Astrocyte of the hippocampus (primary cell): Measurements from ENCODE around the gene COL4A3.
"Not testable (repeated sequence)": the region's sequence is repeated elsewhere in the genome, so short reads cannot be mapped to it uniquely, and the experiment has no call there.

Source experiments
- DNase-seq: peaks from one replicate; pipeline ENCODE4 v3.0.0; 2011; ENCODE audit warnings: low read depth, low spot score

COL4A3 gene

DNA sequence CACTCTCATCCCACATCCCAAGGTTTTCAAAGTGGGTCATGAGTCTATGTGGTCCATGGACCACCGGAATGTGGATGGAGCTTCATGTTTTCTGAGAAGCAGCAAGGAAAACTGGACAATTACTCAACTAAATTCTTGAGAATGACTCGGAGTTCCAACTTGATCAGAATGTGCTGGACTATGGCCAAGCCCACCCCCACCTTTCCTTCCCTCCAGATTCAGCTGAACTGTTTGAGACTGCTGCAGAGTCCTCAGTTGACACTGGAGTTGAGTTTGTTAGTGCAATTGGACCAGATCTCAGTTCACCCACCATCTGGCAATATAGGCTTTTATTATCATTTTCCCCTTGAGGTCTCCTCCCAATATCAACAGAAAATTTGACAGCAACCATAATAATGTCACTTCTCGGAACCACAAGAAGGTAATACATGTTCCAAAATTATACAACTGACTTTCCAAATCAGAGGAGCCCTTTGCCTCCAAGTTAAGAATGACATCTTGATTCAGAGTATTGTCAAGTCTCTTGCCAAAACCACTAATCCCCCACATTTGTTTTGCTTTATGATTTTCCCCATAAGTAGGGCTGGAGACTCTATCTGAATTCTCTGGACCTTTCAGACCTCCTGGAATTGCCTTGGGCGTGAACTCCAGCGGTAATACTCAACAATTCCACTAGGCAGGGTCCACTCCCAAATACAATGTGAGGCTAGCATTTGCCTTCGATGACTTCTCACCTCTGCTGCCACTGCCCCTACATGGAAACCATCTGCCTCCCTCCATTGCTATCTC is 9.2 kb upstream of the COL4A3 start:
- peak; percentile 75 for DNase-seq

DNA sequence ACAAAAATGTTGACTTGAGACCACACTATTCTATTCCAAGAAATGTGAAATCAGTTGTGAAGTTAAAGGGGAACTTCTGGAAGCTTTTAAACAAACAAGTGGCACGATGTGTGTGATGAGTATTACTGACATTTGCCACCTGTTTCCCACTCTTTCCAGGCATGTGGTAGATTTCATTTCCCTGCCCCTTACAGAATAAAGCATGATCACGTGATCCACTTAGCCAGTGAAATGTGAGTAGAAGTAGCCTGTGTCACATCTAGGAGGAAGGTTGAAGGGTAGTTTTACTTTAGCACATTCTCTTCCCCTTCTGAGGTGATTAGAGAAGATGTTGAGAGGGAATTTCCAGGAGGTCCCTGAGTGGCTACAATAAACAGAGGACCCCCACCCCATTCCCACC is 4.3 kb upstream of the COL4A3 start:
- no peak for DNase-seq

DNA sequence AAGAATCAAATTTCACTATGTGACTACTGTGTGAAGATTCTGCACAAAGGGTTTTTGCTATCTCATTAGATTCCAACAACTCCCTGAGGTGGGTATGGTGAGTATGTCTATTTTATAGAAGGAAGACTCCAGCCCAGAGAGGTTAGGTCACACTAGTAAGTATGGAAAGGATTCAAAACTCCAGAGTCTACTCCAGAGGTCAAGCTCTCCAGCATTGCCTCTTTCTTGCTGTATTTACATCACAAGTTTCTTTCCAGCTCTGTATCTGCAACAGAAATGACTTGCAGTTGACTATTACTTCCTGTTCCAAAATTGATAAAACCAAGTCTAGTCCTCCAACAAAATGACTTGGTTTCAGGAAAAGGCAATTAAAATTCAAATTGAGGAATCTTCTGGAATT is 2.5 kb upstream of the COL4A3 start:
- DNase-seq: no peak

DNA sequence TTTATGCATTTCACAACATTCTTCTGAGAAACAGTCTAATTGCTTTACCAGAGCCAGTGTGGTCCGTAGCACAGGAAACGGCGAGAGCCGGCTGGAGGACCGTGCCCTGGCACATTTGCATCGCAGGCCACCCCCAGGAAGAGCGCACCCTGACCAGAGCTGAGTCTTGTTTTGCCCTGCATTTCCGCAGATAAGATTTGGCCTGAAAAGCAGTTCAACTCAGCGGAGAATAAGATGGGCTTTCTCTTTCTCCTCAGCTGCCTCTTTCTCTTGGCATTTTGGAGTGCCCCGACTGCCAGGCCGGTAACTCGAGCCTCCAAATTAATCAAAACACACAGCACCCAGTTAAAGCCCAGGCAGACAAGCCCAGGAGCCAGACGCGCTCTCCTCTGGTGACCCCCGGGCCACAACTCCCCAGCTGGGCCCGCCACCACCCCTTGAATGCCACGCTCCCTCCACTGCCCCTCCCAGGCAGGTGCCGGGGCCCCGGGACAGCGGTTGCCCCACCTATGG is 883 bp upstream of the COL4A3 start:
- DNase-seq: peak; percentile 19

DNA sequence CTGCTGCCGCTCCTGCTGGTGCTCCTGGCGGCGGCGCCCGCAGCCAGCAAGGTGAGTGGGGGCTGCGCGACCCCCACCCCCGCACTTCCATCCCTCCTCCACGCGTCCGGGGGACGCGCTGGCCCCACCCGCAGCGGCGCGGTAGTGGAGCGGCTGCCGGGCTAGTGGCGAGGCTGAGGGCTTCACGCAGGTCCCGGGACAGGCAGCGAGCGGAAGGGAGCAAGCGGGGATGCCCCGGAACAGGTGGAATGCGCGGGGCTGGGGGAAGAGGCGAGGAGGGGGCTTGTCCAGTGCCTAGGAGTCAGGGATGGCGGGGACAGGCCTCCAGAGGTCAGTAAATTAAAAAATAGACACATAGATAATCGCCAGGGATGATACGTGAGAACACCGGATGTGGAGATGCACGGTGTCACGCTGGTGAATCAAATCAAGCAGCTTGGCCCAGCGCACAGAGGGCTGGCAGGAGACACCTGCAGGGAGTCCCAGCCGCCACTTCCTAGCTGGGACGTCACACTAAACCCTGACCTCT is 403 bp downstream of the COL4A3 start:
- DNase-seq: peak; percentile 5

DNA sequence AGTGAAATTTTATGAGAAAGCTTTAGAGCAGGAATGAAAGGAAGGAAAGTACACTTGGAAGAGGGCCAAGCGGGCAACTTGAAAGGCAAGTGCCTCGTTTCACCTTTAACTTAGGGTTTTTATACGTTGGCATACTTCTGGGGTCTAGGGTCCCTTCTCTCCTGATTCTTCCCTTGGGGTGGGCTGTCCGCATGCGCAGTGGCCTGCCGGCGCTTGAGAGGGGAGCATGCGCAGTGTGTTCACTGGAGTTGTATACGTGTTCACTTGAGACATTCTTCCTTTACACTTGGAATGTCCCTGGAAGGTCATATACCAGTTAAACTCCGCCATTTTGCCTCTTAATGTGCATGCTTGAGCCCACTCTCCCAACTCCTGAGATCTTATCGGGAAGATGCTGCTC is 7.4 kb downstream of the COL4A3 start:
- not testable (repeated sequence) for DNase-seq

DNA sequence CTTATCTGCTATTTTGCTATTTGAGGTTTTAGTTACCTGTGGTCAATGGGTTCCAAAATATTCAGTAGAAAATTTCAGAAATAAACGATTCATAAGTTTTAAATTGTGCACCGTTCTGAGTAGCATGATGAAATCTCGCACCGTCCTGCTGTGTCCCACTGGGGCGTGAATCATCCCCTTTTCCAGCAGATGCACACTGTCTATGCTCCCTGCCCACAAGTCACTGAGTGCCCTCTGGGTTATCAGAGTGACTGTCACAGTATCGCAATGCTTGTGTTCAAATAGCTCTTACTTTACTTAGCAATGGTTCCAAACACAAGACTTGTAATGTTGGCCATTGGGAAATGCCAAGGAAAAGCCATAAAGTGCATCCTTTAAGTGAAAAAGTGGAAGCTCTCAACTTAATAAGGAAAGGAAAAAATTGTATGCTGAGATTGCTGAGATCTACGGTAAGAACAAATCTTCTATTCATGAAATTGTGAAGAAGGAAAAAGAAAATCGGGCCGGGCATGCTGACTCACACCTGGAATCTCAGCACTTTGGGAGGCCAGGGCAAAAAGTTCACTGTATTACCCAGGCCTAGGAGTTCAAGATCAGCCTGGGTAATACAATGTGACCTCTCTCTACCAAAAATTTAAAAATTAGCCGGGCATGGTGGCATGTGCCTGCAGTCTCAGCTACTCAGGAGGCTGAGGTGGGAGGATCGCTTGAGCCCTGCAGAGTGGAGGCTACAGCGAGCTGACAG is 13.3 kb downstream of the COL4A3 start:
- DNase-seq: no peak

DNA sequence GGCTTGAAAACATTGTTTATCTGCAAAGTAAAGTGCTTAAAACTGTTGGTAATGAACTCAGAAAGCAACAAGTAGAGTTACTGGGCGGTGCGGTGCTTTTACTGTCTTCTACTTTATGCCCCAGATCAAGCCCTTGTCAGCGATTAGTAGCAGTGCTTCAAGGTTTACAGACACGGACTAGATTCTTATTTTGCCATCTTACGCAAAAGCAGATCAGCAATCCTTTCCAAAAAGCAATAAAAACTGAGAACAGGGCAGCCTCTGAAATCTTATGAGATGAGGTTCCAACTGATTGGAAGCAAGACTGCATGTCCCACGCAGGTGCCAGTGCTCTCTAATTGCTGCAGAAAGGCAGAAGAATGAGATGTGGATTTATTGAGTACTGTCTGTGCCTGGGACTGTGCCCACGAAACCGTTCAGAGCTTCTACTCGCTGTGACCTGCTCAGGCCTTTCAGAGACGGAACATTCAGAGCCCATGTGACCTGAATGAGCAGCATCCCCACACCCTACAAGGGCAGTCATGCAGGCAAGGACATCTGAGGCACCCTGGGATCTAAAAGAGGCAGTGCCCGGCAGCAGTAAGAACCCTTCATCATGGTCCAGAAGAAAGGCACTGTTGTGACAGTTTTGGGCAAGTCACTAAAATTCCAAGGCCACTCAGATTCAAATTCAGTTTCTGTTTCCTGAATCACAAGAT is 15.7 kb downstream of the COL4A3 start:
- peak; percentile 11 for DNase-seq

DNA sequence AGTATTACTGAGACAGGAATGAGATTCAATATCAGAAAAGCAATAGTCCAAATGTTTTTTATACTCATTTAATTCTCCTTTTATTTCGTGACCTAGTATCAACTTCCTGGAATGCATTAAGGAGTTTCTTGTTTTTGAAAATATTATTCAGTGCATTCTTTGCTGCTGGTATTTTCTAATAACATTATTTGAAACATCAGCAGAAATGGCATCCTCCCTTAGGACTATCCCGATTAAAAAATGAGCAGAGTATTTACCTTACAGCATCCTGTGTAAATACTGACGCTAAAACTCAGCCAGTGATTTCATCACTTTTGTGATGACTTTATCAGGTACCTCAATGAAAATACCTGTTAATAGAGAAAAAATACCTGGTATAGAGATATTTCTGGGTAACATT is 16.3 kb downstream of the COL4A3 start:
- DNase-seq: no peak

DNA sequence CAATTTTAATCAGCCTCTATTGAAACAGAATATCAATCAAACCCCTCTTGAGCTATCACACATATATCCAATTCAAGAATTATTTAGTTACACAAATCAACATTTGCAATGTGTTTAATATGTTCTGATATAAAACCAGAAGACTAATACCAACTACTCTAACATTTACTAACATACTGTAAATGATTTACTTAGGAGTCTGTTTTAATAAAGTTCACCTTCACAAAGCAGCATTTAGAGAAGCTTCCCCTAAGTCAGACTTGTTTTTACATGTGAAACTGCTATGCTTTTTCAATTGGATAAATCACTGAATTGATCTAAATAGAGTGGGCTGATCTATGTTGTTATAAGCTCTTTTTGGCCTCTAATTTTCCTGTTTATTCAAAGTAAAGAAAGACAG is 18.3 kb downstream of the COL4A3 start:
- no peak for DNase-seq

DNA sequence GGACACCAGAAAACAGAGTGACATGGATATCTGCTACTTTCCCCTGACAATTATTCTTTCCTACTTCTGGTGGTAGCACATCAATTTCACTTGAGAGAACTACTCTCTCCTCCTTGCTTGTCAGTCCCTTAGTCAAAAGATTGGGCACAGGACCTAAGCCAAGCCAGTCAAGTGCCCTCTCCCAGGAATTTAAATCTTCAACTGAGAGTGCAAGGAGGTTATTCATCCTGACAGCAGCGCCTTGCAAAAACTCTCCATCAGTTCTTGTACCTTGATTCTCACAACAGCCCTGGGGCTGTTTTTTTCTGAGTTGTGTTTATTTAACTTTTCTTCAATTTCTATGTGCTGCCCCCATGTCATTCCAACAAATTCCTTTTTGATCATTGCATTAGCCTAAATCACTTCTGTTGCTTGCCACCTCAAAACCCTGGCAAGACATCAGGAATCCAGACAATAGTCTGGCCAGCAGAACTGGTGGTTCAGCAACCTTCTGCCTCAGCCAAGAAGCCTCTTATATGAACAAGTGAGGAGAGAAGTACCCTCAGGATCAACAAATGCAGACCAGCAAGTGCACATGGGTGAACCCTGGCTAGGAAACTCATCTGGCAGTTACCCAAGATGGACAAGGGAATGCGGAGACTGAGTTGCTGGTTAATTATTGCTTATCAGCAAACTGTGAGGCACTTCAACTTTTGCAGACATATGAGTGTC is 19.4 kb downstream of the COL4A3 start:
- peak; percentile 74 for DNase-seq

DNA sequence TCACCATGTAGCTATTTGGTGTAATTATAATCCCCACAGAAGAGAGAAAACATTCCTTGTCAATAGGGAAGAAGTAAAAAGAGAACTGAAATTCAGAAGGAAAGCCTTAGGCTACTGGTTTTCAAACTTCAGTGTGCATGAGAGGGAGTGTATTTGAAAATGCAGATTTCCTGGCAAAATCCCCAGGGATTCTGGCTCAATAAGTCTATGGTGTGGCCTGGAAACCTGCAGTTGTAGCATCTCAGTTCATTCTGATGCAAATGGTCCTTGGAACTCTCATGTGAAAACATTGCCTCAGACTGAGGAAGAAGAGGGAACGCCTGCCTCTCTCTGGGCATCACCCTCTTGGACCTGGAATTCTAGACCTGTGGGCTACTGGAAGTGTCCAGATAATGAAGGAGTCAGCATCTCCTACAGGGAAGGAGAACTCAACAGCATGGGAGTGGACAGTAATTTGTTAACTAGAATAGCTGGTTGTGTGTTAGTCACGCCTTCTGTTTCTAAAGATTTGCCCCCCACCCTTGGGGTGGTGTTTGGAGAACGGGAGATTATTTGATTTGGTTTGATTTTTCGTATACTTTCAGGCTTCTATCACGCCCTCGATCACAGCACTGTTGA is 21.3 kb downstream of the COL4A3 start:
- no peak for DNase-seq

DNA sequence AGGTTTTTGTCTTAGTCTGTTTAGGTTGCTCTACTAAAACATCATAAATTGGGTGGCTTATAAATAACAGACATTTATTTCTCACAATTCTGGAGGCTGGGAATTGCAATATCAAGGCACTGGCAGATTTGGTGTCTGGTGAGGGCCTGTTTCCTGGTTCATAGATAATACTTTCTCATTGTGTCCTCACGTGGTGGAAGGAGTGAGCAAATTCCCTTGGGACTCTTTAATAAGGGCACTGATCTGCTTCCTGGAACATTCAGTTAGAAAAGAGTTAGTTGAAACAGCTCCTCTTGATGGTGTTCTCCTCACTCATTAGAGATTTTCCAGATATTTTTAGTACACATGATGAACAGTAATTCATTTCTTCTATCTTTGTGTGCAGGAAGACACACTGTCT is 22.3 kb downstream of the COL4A3 start:
- DNase-seq: no peak

DNA sequence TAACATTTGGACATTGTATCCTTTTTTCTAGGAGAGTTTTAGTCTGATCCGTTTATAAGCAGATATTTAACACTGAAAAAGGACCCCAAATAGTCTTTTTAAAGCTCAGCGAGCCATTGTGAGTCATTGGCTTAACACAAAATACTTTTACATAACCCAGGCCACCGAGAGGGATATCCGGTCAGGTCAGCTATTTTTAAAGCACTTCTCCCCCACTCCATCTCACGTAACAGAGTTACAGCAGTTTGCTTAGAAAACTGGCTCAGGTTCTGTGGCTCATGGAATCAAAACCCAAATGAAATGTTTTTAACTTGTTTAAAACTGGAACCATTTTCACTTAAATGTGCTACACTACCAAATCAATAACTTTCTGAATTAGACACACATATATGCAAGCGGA is 23.9 kb downstream of the COL4A3 start:
- DNase-seq: peak; percentile 37

DNA sequence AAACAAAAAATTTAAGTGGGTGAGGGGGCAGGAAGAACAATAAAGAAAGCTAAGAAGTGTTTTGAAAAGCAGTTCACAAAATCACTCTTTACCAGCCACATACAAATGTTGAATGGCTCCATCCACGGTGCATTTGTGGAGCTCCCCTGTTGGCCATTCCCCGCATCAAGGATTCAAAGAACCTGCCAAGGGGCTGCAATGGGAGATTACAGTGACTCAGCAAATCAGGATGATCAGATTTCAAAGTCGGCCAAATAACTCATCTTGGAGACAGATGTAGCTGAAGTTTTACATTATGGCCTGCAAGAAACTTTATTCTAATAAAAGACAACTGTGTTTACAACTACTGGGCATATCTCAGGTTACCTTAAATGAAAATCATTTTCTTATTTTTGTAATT is 26.9 kb downstream of the COL4A3 start:
- peak; percentile 14 for DNase-seq

DNA sequence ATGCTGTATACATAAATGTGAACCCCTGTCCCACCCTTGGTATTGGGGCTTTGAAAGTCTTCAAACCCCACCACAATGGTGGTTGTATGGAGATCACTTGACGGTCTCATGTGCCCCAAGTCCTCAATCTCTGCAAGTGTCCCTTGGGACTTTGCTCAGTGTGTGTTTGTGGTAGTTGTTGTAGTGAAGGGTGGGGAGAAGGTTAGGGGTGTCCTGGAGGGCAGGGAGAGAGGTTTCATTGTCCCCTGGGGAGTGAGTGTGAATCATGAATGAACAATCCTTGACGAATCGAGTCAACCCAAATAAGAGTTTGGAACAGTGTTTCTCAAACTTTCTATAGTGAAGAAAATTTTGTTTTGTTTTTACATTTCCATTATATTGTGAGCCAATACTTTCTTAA is 28.1 kb downstream of the COL4A3 start:
- no peak for DNase-seq

DNA sequence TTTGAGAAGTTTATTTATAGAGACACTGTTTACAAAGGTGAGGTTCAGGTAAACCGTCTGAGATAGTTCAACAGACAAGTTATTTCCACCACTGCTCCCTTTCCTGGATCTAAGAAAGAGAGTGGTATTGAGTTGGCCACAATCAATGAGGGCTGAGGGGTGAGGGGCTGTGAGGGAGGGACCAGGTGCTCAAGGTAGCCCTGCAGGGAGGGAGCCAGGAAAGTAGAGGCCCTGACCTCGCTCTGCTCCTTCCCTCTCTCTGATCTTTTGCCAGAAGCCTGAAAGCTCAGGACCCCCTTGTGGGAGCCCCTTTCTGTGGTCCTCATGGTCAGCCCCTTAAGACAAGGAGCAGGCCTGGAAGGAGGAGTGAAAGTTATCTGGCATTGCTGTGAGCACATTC is 29.8 kb downstream of the COL4A3 start:
- DNase-seq: no peak

DNA sequence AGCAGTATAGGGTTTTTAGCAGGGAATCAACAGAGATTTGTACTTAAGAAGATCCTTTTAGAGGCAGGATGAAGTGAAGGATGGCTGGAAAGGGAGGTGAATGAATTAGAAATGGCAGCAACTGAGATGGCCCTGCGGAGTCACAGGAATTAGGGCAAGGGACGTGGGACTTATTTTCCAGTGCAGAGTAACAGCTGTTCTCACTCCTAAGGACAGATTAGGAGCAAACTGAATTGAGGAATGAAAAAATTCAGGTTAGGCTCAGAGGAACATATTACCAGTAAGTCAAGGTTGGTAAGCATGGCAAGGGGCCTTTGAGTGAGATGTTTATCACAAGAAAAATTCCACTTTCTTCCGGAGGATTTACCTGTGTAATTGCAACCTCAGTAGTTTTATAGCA is 34.4 kb downstream of the COL4A3 start:
- DNase-seq: no peak

DNA sequence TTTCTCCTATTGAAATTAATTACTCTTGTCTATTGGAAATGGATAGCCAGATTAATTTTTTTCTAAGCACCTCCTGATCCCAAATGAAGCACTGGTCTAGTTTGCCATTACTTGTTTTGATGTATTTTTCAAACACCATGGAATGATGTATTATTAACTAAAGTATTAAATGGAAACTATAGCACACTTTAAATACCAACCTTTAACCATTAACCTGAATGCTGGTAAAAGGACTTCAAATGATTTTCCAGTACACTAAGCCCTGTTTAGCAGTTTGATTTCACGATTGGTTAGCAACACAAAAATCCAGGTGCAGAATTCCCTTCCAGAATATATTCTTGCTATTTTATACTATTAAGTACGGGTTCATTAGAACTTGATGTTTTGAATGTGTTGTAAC is 37.3 kb downstream of the COL4A3 start:
- DNase-seq: no peak

DNA sequence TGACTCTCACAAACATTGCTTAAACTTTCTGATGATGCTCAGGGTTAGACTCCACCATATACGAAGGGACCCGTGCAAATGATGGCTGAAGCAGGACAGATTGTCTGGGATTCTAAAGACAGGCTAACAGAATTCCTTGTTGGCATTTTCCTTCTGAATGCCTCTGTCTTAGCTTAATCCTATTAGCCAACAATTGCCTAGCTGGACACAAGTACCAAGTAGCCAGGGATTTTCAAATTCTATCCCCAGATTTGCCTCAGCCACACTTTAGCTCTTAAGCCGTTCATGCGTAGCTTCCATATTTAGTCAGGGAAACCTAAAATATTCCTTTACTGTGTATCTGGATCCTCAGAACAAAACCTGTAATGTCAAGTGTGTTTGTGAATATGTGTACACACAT is 40.0 kb downstream of the COL4A3 start:
- DNase-seq: no peak

DNA sequence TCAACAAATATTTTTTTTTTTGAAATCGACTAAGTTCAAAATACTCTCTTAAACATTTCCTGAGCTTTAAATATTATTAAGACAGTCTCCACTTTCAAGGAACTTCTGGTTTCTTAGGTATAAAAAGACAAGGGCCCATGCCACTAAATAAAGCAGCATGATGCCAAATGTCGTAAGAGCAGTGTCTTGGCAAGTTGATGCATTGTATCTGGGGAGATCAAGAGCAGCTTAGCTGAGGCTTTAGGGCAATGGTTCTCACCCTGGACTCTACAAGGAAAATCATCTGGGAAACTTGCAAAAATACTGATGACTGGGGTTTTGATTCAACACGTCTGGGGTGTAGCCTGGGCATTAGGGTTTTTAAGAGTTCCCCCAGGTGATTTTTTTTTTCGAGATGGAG is 41.3 kb downstream of the COL4A3 start:
- DNase-seq: no peak
